B cell (primary cell): ENCODE results near the gene USB1. TPM values are rescaled to one million over a fixed set of nuclear protein-coding genes. Genes with fewer than 3 reads are reported as not detected.

Experiments
- ATAC-seq: fragments of 200-7000 bp; cut with Tn5 transposase; one replicate; pipeline ENCODE4 v1.10.0; 2021; ENCODE audit warnings: low read depth, mild to moderate bottlenecking, moderate number of reproducible peaks, moderate library complexity
- CTCF ChIA-PET: fragments of 350-600 bp; sonication (Branson Sonifier 250); formaldehyde crosslinking; loops from one replicate; lab custom pipeline; 2021; ENCODE audit warnings: antibody characterized with exemption, inconsistent platforms; lab: Charles Lee
- POLR2A ChIA-PET: fragments of 350-600 bp; sonication (Branson Sonifier 250); formaldehyde crosslinking; loops from one replicate; lab custom pipeline; 2021; ENCODE audit warnings: antibody characterized with exemption; lab: Charles Lee
- DNase-seq: peaks from one replicate; pipeline ENCODE4 v3.0.0; 2013
- H2AFZ ChIP-seq: 2 replicates; pipeline ENCODE4 v1.6.1; 2012; ENCODE audit warnings: mild to moderate bottlenecking, low read depth, low read length; ENCODE audit not compliant: insufficient read depth, poor library complexity, severe bottlenecking
- H3K27ac ChIP-seq, 2 donors: 1 replicate in 1 of 2; 2 replicates in 1 of 2; pipeline ENCODE4 v1.5.1; 2012 to 2013; ENCODE audit warnings: low read length in 2 of 2, mild to moderate bottlenecking in 2 of 2, moderate library complexity in 1 of 2
- H3K27me3 ChIP-seq, 4 experiments: fragments of 200-600 bp in 1 of 4; sonication (generic) in 1 of 4; replicated peaks in 1 of 4; 1 replicate in 2 of 4; 2 replicates in 2 of 4; pipeline versions ENCODE4 v1.6.1 to v1.7.0; 2013 to 2016; ENCODE audit warnings: low read length in 3 of 4, mild to moderate bottlenecking in 2 of 4, mixed read lengths in 1 of 4, moderate library complexity in 1 of 4; ENCODE audit not compliant: insufficient read depth in 4 of 4, control insufficient read depth in 3 of 4; ENCODE audit errors: control extremely low read depth in 1 of 4
- H3K36me3 ChIP-seq, 2 experiments: replicated peaks in 1 of 2; 1 replicate in 1 of 2; 2 replicates in 1 of 2; pipeline versions ENCODE4 v1.6.1 to v1.7.1; 2013; ENCODE audit warnings: low read length in 1 of 2; ENCODE audit not compliant: insufficient read depth in 2 of 2, control insufficient read depth in 1 of 2; ENCODE audit errors: control extremely low read depth in 1 of 2, extremely low read depth in 1 of 2
- H3K4me1 ChIP-seq, 2 donors: fragments of 200-600 bp in 1 of 2; sonication (generic) in 1 of 2; 1 replicate in 1 of 2; 2 replicates in 1 of 2; pipeline versions ENCODE4 v1.5.1 to v1.6.1; 2013 to 2017; ENCODE audit warnings: low read length in 2 of 2; ENCODE audit not compliant: control insufficient read depth in 2 of 2, insufficient read depth in 2 of 2
- H3K4me2 ChIP-seq: replicated peaks from 2 replicates; pipeline ENCODE3; 2012; ENCODE audit warnings: mild to moderate bottlenecking, low read depth, low read length; ENCODE audit not compliant: poor library complexity, severe bottlenecking
- H3K4me3 ChIP-seq, 5 experiments: fragments of 200-600 bp in 1 of 5; sonication (generic) in 1 of 5; 1 replicate in 3 of 5; 2 replicates in 2 of 5; pipeline versions ENCODE4 v1.5.1 to v1.7.0; 2011 to 2016; ENCODE audit warnings: low read length in 4 of 5, mild to moderate bottlenecking in 4 of 5, low read depth in 2 of 5, control low read depth in 1 of 5, moderate library complexity in 1 of 5; ENCODE audit not compliant: insufficient read depth in 1 of 5; ENCODE audit errors: control extremely low read depth in 1 of 5, extremely low read depth in 1 of 5
- H3K79me2 ChIP-seq: fragments of 200-600 bp; sonication (generic); one replicate; pipeline ENCODE4 v1.6.0; 2016; ENCODE audit warnings: low read length; ENCODE audit not compliant: control insufficient read depth, insufficient read depth
- H3K9ac ChIP-seq: fragments of 200-600 bp; sonication (generic); 2 replicates; pipeline ENCODE4 v1.6.1; 2017; ENCODE audit warnings: mild to moderate bottlenecking, low read length, moderate library complexity
- H3K9me3 ChIP-seq, 3 donors: one replicate each; pipeline versions ENCODE4 v1.6.1 to v1.7.1; 2013; ENCODE audit warnings: low read length in 2 of 3; ENCODE audit not compliant: control insufficient read depth in 2 of 3, insufficient read depth in 1 of 3; ENCODE audit errors: control extremely low read depth in 1 of 3
- H4K20me1 ChIP-seq: 2 replicates; pipeline ENCODE4 v1.6.0; 2012; ENCODE audit warnings: mild to moderate bottlenecking, low read length; ENCODE audit not compliant: insufficient read depth, control insufficient read depth, poor library complexity, severe bottlenecking
- H3K27ac Mint-ChIP-seq: one replicate; pipeline ENCODE4 v1.8.0; 2021; ENCODE audit warnings: mixed read lengths
- H3K27me3 Mint-ChIP-seq: one replicate; pipeline ENCODE4 v1.8.0; 2021; ENCODE audit warnings: mixed read lengths
- H3K4me1 Mint-ChIP-seq: one replicate; pipeline ENCODE4 v1.8.0; 2021; ENCODE audit warnings: mixed read lengths
- H3K4me3 Mint-ChIP-seq: one replicate; pipeline ENCODE4 v1.8.0; 2021; ENCODE audit warnings: mixed read lengths
- H3K9me3 Mint-ChIP-seq: one replicate; pipeline ENCODE4 v1.8.0; 2022; ENCODE audit warnings: mixed read lengths; ENCODE audit not compliant: insufficient read depth
- EZH2 ChIP-seq: IDR thresholded peaks from 2 replicates; pipeline ENCODE4 v1.6.1; 2012; ENCODE audit warnings: borderline replicate concordance, low read depth, mild to moderate bottlenecking, moderate library complexity, low read length; ENCODE audit not compliant: insufficient read depth, poor library complexity, severe bottlenecking
- WGBS: methylation state at CpG from one replicate; pipeline ENCODE4 v1.1.5; 2013; ENCODE audit warnings: missing lambda C conversion rate; ENCODE audit not compliant: insufficient coverage; 5-methylcytosine and 5-hydroxymethylcytosine counted together
- intact Hi-C: fragments of 100-400 bp; cut with micrococcal nuclease; formaldehyde crosslinking; loops from one replicate; pipeline ENCODE4 v1.10.0; 2022
- polyA plus RNA-seq: library from polyadenylated mRNA; depleted of rRNA; stranded (reverse); fragments of >200 nt; gene quantifications from 2 replicates; pipeline ENCODE4 v1.2.3, GENCODE V29; 2012
- total RNA-seq, 2 donors: library from RNA; stranded (reverse); fragments of 120-200 nt in 1 of 2; gene quantifications; 1 replicate in 1 of 2; 2 replicates in 1 of 2; pipeline versions ENCODE4 v1.2.3 to v1.2.4, GENCODE V29; 2013 to 2022
- TF ChIP-seq, protein P1 (sequence below): fragments of 200-600 bp; IDR thresholded peaks from one replicate; pipeline ENCODE4 v1.8.0; 2022; ENCODE audit warnings: antibody characterized with exemption, mild to moderate bottlenecking

USB1 gene
- total and polyA plus RNA-seq, 2 donors (not counting 1 experiment from before 2014, with no cell fraction given), result 32.8 to 37.0 TPM

DNA sequence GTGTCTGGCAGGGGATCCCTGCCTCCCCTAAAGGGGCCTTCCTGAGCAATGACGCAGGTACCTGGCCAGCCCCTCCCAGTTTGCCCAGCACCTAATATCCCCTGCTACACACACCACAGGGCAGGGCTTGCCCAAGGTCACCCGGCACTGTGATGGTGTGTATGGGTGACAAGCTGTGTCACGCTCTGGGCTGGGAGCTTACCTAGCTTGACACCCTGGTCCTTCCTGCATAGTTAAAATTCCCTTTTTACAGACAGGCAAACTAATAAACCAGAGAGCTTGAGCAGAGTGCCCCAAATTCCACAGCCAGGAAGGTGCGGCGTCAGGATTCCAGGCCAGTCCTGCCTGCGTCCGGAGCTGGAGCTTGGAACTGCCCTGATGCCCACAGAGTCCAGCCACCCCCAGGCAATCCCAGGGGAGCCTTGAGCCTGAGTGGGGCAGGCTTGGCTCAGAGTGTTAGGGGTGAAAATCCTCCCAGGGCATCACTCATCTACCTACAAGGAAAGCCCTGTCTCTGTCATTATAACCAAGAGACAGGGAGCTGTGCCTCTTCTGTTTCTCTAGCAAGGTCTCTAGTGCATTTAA lies 42.5 kb downstream of the USB1 start:
- H3K9me3 Mint-ChIP-seq, result no peaks in the 10 kb centered on the region
- H3K79me2 ChIP-seq, result no peaks in the 10 kb centered on the region
- no peak overlapping the region for H3K4me3 ChIP-seq
- POLR2A ChIA-PET, result no interaction called here
- no peak for ATAC-seq
- H3K27me3 ChIP-seq, result no peaks in the 10 kb centered on the region
- CTCF ChIA-PET, result no interaction called here
- no peaks in the 10 kb centered on the region for H3K4me1 ChIP-seq
- H3K36me3 ChIP-seq, result no peaks in the 10 kb centered on the region
- H3K27ac ChIP-seq, result no peak overlapping the region
- no peak overlapping the region for H2AFZ ChIP-seq
- no peak for DNase-seq
- no peaks in the 10 kb centered on the region for H4K20me1 ChIP-seq
- H3K9ac ChIP-seq, result no peak overlapping the region
- H3K27ac Mint-ChIP-seq, result no peak overlapping the region
- no peaks in the 10 kb centered on the region for H3K27me3 Mint-ChIP-seq
- intact Hi-C loops, result no loop called here
- H3K9me3 ChIP-seq, result no peaks in the 10 kb centered on the region
- H3K4me3 Mint-ChIP-seq, result no peak overlapping the region
- H3K4me2 ChIP-seq, result no peak overlapping the region
- TF ChIP-seq EZH2, result no peak
- TF ChIP-seq, protein P1, sequence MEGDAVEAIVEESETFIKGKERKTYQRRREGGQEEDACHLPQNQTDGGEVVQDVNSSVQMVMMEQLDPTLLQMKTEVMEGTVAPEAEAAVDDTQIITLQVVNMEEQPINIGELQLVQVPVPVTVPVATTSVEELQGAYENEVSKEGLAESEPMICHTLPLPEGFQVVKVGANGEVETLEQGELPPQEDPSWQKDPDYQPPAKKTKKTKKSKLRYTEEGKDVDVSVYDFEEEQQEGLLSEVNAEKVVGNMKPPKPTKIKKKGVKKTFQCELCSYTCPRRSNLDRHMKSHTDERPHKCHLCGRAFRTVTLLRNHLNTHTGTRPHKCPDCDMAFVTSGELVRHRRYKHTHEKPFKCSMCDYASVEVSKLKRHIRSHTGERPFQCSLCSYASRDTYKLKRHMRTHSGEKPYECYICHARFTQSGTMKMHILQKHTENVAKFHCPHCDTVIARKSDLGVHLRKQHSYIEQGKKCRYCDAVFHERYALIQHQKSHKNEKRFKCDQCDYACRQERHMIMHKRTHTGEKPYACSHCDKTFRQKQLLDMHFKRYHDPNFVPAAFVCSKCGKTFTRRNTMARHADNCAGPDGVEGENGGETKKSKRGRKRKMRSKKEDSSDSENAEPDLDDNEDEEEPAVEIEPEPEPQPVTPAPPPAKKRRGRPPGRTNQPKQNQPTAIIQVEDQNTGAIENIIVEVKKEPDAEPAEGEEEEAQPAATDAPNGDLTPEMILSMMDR, result no peak
- 98% methylated on average over 6 of the region's 7 CpGs for WGBS
- H3K4me1 Mint-ChIP-seq, result no peaks in the 10 kb centered on the region

DNA sequence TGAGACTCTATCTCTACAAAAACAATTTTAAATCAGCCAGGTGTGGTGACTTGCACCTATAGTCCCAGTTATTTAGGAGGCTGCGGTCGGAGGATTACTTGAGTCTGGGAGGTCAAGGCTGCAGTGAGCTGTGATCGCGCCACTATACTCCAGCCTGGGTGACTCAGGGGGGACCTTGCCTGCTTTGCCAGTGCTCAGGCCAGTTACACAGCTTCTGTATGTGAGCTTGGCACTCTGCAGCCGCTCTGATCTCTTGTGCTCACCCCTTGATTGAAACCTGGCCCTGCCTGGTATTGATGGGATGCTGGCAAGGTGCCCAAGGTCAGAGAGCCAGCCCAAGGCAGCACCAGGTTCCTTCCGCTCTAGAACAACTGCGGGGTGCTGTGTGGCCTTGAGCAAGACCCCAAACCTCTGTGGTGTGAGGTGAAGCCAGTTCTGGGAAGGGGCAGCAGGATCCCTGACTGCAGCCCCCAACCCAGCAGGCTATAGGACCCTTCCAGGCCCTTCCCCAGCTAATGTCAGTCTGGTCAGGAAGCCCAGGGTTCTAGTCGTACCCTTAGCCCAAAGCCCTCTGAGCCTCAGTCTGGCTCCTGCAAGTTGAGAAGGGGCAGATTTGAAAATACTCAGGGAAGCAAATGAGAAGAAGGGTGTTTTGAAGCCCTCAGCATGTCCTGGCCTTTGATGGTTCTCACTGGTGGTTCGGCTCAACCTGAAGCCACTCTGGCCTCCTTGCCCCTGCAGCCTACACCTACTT lies 43.2 kb downstream of the USB1 start:
- Histone ChIP-seq H3K36me3 (no peaks in the 10 kb centered on the region), H3K4me1 (no peaks in the 10 kb centered on the region), H3K79me2 (no peaks in the 10 kb centered on the region), H3K4me3 (no peak overlapping the region), H4K20me1 (no peaks in the 10 kb centered on the region), H3K9ac (no peak overlapping the region), H3K27me3 (no peaks in the 10 kb centered on the region), H3K27ac (no peak overlapping the region), H2AFZ (no peak overlapping the region), H3K4me2 (no peak overlapping the region), H3K9me3 (no peaks in the 10 kb centered on the region)
- POLR2A ChIA-PET, result no interaction called here
- no peak for ATAC-seq
- no peak overlapping the region for H3K4me3 Mint-ChIP-seq
- DNase-seq, result no peak
- no peaks in the 10 kb centered on the region for H3K9me3 Mint-ChIP-seq
- no peaks in the 10 kb centered on the region for H3K4me1 Mint-ChIP-seq
- TF ChIP-seq EZH2, result no peak
- TF ChIP-seq, protein P1, result no peak
- intact Hi-C loops, result no loop called here
- 90% methylated on average over 8 of the region's 9 CpGs for WGBS
- H3K27me3 Mint-ChIP-seq, result no peaks in the 10 kb centered on the region
- H3K27ac Mint-ChIP-seq, result no peak overlapping the region
- CTCF ChIA-PET, result no interaction called here
